ENCODE results near the gene PLOD1.
"Not testable (repeated sequence)": the region's sequence is repeated elsewhere in the genome, so short reads cannot be mapped to it uniquely, and the experiment has no call there.

PLOD1 gene

GRCh38 chr1:11923069-11923826, 11.3 kb upstream of the PLOD1 start:
- peaks cover 44% of the 10 kb centered on the region for H4K20me1 ChIP-seq (ENCODE audit: insufficient read depth, low read length, poor library complexity, severe bottlenecking)
- H3K4me1 ChIP-seq (ENCODE audit: insufficient read depth, low read length, poor library complexity, severe bottlenecking) = peaks cover 36% of the 10 kb centered on the region
- H3K79me2 ChIP-seq (ENCODE audit: insufficient read depth, low read length) = peaks cover 66% of the 10 kb centered on the region
- H3F3A ChIP-seq (ENCODE audit: low read depth) = peaks cover 4% of the 10 kb centered on the region; the same call in 1 of the 2 replicates
- peak overlapping the region; percentile 78 for H3K4me3 ChIP-seq (ENCODE audit: low read length, poor library complexity, severe bottlenecking)
- no peak overlapping the region for H2AFZ ChIP-seq (ENCODE audit: low read length)
- TF ChIP-seq CTCF (conservative IDR thresholded peaks at IDR 0.05; ENCODE audit: low read length) (no peak), EZH2phosphoT487 (IDR thresholded peaks at IDR 0.05; ENCODE audit: borderline replicate concordance) (no peak)
- no peaks in the 10 kb centered on the region for H3K9me3 ChIP-seq (ENCODE audit: insufficient read depth, low read depth, low read length)
- no peaks in the 10 kb centered on the region for H3K9me2 ChIP-seq (replicated peaks; ENCODE audit: low read depth, low read length)
- H3K9ac ChIP-seq (ENCODE audit: low read depth, low read length, poor library complexity, severe bottlenecking) = peak overlapping the region; percentile 71
- peaks cover 31% of the 10 kb centered on the region; the same call in 1 of the 2 replicates for H3K36me3 ChIP-seq (ENCODE audit: insufficient read depth, low read length)
- H3K27me3 ChIP-seq (ENCODE audit: insufficient read depth, low read length, poor library complexity, severe bottlenecking) = no peaks in the 10 kb centered on the region
- H3K4me2 ChIP-seq (ENCODE audit: low read depth, low read length, poor library complexity, severe bottlenecking) = peak overlapping the region; percentile 94

DNA sequence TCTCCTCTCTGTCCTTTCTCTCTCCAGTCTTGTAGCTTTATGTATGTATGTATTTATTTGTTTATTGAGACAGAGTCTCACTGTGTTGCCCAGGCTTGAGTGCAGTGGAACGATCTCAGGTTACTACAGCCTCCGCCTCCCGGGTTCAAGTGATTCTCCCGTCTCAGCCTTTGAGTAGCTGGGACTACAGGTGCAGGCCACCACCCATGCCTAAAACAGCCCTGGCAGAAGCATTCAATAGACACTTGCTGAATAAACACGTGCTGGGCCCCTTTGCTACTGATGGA, 10.7 kb upstream of the PLOD1 start:
- H3K27me3 ChIP-seq (ENCODE audit: insufficient read depth, low read length, poor library complexity, severe bottlenecking) = no peaks in the 10 kb centered on the region
- peak overlapping the region; percentile 71 for H3K9ac ChIP-seq (ENCODE audit: low read depth, low read length, poor library complexity, severe bottlenecking)
- H3F3A ChIP-seq (ENCODE audit: low read depth) = peaks cover 4% of the 10 kb centered on the region; the same call in 1 of the 2 replicates
- peak overlapping the region; percentile 94 for H3K4me2 ChIP-seq (ENCODE audit: low read depth, low read length, poor library complexity, severe bottlenecking)
- H3K4me1 ChIP-seq (ENCODE audit: insufficient read depth, low read length, poor library complexity, severe bottlenecking) = peaks cover 36% of the 10 kb centered on the region
- peaks cover 44% of the 10 kb centered on the region for H4K20me1 ChIP-seq (ENCODE audit: insufficient read depth, low read length, poor library complexity, severe bottlenecking)
- peak overlapping the region; percentile 78 for H3K4me3 ChIP-seq (ENCODE audit: low read length, poor library complexity, severe bottlenecking)
- H3K36me3 ChIP-seq (ENCODE audit: insufficient read depth, low read length) = peaks cover 28% of the 10 kb centered on the region; the same call in 1 of the 2 replicates
- TF ChIP-seq CTCF (conservative IDR thresholded peaks at IDR 0.05; ENCODE audit: low read length) = no peak
- TF ChIP-seq EZH2phosphoT487 (IDR thresholded peaks at IDR 0.05; ENCODE audit: borderline replicate concordance) = no peak
- H3K9me3 ChIP-seq (ENCODE audit: insufficient read depth, low read depth, low read length) = no peaks in the 10 kb centered on the region
- no peak overlapping the region for H2AFZ ChIP-seq (ENCODE audit: low read length)
- peaks cover 66% of the 10 kb centered on the region for H3K79me2 ChIP-seq (ENCODE audit: insufficient read depth, low read length)
- no peaks in the 10 kb centered on the region for H3K9me2 ChIP-seq (replicated peaks; ENCODE audit: low read depth, low read length)

DNA sequence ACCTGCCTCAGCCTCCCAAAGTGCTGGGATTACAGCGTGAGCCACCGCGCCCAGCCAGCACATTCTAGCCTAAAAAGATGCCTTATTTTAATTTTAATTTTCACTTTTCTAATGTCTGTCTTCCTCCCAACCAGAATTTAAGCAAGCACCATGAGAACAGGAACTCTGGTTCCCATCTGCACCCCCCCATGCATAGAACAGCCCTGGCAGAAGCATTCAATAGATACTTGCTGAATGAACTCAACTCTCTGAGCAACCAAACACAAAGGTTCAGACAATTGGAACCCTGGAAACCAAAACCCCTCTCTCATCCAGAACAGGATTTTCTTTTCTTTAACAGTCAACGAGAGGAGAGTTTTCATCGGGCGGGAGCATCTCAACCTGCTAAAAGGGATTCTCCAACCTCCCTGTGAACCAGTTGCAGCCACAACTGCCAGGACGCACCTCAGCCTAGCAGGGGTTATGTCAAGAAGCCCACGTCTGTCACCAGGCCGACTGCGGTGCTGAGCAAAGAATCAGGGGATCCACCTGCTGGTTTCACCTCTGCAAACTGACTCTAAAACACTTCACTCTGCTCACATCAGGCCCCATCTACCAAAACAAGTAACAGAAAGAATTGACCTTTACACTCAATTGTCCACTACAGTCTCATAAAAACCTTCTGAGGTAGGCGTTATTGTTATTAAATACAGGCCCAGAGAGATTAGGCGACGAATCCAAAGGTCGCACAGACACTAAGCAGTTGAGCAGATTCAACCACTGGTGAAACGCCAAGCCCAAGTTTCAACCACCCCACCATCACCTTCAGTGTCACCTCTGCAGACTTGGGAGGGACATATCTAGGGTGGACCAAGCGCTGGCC, 10.0 kb upstream of the PLOD1 start:
- Histone ChIP-seq H3K9ac (ENCODE audit: low read depth, low read length, poor library complexity, severe bottlenecking) (peak overlapping the region; percentile 71), H3K4me2 (ENCODE audit: low read depth, low read length, poor library complexity, severe bottlenecking) (peak overlapping the region; percentile 94), H3K79me2 (ENCODE audit: insufficient read depth, low read length) (peaks cover 58% of the 10 kb centered on the region), H3K9me2 (replicated peaks; ENCODE audit: low read depth, low read length) (no peaks in the 10 kb centered on the region), H3K27me3 (ENCODE audit: insufficient read depth, low read length, poor library complexity, severe bottlenecking) (no peaks in the 10 kb centered on the region), H2AFZ (ENCODE audit: low read length) (no peak overlapping the region), H4K20me1 (ENCODE audit: insufficient read depth, low read length, poor library complexity, severe bottlenecking) (peaks cover 40% of the 10 kb centered on the region), H3K4me1 (ENCODE audit: insufficient read depth, low read length, poor library complexity, severe bottlenecking) (peaks cover 33% of the 10 kb centered on the region), H3K4me3 (ENCODE audit: low read length, poor library complexity, severe bottlenecking) (peak overlapping the region; percentile 78), H3K36me3 (ENCODE audit: insufficient read depth, low read length) (peaks cover 20% of the 10 kb centered on the region; the same call in 1 of the 2 replicates), H3F3A (ENCODE audit: low read depth) (peaks cover 4% of the 10 kb centered on the region; the same call in 1 of the 2 replicates), H3K9me3 (ENCODE audit: insufficient read depth, low read depth, low read length) (no peaks in the 10 kb centered on the region)
- TF ChIP-seq EZH2phosphoT487 (IDR thresholded peaks at IDR 0.05; ENCODE audit: borderline replicate concordance) (no peak), CTCF (conservative IDR thresholded peaks at IDR 0.05; ENCODE audit: low read length) (no peak)

DNA sequence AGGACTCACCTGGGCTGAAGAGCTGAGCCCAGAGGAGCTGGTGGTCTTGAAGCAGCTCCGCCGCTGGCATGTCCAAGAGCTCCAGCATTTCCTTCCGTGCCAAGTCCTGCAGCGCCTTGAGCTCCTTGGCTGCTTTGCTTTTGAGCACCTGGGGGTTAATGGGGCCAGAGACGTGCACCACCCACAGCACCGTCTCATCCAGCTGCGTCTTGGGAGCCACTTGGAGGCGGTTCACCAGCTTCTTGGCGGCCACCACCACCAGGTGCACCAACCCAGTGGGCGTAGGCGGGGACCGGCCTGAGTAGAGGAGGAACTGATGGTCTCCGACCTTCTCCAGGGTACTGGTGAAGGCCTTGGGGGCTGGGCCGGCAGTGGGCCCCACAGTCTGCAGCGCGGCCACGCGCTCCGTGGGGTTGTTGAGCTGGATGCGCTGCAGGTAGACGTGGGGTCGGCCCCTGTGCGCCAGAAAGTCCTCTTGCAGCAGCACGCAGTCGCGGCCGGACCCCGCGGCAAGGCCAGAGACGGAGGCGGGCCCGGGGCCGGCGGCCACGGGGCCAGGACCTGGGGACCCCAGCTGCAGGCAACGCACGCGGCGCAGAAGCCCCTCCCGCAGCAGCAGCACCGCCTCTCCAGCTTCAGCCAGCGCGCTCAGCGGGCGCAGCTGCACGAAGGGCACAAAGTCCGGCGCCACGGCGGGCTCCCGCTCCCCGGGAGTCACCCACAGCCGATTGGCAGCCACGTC, 9.2 kb upstream of the PLOD1 start:
- H4K20me1 ChIP-seq (ENCODE audit: insufficient read depth, low read length, poor library complexity, severe bottlenecking) = peaks cover 32% of the 10 kb centered on the region

More for the DNA sequence above, 9.2 kb upstream of the PLOD1 start:
- Histone ChIP-seq H3K4me2 (ENCODE audit: low read depth, low read length, poor library complexity, severe bottlenecking) (peak overlapping the region; percentile 94), H3K4me3 (ENCODE audit: low read length, poor library complexity, severe bottlenecking) (peak overlapping the region; percentile 78), H3K4me1 (ENCODE audit: insufficient read depth, low read length, poor library complexity, severe bottlenecking) (peaks cover 30% of the 10 kb centered on the region), H3K36me3 (ENCODE audit: insufficient read depth, low read length) (peaks cover 13% of the 10 kb centered on the region; the same call in 1 of the 2 replicates), H3K79me2 (ENCODE audit: insufficient read depth, low read length) (peaks cover 51% of the 10 kb centered on the region), H3K9ac (ENCODE audit: low read depth, low read length, poor library complexity, severe bottlenecking) (peak overlapping the region; percentile 71)
- not testable (repeated sequence) for H3F3A ChIP-seq (ENCODE audit: low read depth); H3K9me3 ChIP-seq (ENCODE audit: insufficient read depth, low read depth, low read length); H3K27me3 ChIP-seq (ENCODE audit: insufficient read depth, low read length, poor library complexity, severe bottlenecking); H3K9me2 ChIP-seq (replicated peaks; ENCODE audit: low read depth, low read length); H2AFZ ChIP-seq (ENCODE audit: low read length)
